ENCODE results near the gene OR10K1.

OR10K1 gene

DNA sequence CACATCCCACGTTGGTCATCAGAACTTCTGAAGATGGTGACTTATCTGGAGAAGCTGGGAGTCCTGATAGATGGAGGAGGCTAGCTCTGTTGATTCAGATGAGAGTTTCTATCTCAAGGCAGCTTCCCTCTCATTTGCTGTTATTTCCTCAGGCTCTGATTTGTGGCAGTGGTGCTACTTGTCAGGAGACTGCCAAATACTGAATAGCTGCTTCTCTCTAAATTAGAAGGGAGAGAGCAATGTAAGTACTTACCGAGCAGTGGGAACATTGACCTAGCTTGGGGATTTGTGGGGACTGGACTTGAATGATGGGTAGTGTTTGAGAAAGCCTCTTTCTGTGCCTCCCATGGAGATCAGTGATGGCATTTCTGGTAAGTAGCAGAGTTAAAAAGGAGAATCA, at the start of gene OR10K1:
OR10K1 (plus strand) TSS at position 301 of the 400 bp plus-strand sequence. CDS start 3,728 bp downstream, outside the sequence.
- CTCF ChIA-PET: no interaction called here
- TF ChIP-seq ARNT (IDR thresholded peaks at IDR 0.05) (no peak), NFRKB (IDR thresholded peaks at IDR 0.05) (no peak), FOXK2 (IDR thresholded peaks at IDR 0.05) (no peak), SP1 (IDR thresholded peaks at IDR 0.05) (no peak), CTBP1 (IDR thresholded peaks at IDR 0.05; ENCODE audit: borderline replicate concordance) (no peak), FOXM1 (IDR thresholded peaks at IDR 0.05; ENCODE audit: borderline replicate concordance) (no peak), BHLHE40 (IDR thresholded peaks at IDR 0.05; ENCODE audit: borderline replicate concordance) (no peak), SUZ12 (IDR thresholded peaks at IDR 0.05) (no peak), ZNF384 (IDR thresholded peaks at IDR 0.05) (no peak), L3MBTL2 (conservative IDR thresholded peaks at IDR 0.05) (no peak), TARDBP (IDR thresholded peaks at IDR 0.05) (no peak), FOXA1 (IDR thresholded peaks at IDR 0.05) (no peak), LEF1 (IDR thresholded peaks at IDR 0.05; ENCODE audit: borderline replicate concordance) (no peak), HDGF (IDR thresholded peaks at IDR 0.05; ENCODE audit: borderline replicate concordance) (no peak), ELF4 (IDR thresholded peaks at IDR 0.05) (no peak)
- TF ChIP-seq, protein P1, sequence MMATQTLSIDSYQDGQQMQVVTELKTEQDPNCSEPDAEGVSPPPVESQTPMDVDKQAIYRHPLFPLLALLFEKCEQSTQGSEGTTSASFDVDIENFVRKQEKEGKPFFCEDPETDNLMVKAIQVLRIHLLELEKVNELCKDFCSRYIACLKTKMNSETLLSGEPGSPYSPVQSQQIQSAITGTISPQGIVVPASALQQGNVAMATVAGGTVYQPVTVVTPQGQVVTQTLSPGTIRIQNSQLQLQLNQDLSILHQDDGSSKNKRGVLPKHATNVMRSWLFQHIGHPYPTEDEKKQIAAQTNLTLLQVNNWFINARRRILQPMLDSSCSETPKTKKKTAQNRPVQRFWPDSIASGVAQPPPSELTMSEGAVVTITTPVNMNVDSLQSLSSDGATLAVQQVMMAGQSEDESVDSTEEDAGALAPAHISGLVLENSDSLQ (IDR thresholded peaks at IDR 0.05): no peak
- POLR2A ChIA-PET: no interaction called here
- DNase-seq (ENCODE audit: extremely low spot score): no peak

GRCh38 chr1:158414651-158415345, 46.8 kb upstream of the OR10K1 start:
- CTCF ChIA-PET: interaction anchor here (0.6 kb wide), 1 partner anchor 24 kb away, joined by 3 read pairs; no protein-coding TSS in a partner anchor
- DNase-seq (ENCODE audit: extremely low spot score): no peak
- no peak for TF ChIP-seq NFRKB (IDR thresholded peaks at IDR 0.05)
- no peak for TF ChIP-seq ARNT (IDR thresholded peaks at IDR 0.05)
- no peak for TF ChIP-seq BHLHE40 (IDR thresholded peaks at IDR 0.05; ENCODE audit: borderline replicate concordance)
- no peak for TF ChIP-seq FOXK2 (IDR thresholded peaks at IDR 0.05)
- no peak for TF ChIP-seq ELF4 (IDR thresholded peaks at IDR 0.05)
- TF ChIP-seq HDGF (IDR thresholded peaks at IDR 0.05; ENCODE audit: borderline replicate concordance): no peak
- no peak for TF ChIP-seq L3MBTL2 (conservative IDR thresholded peaks at IDR 0.05)
- no peak for TF ChIP-seq CTBP1 (IDR thresholded peaks at IDR 0.05; ENCODE audit: borderline replicate concordance)
- POLR2A ChIA-PET: no interaction called here

GRCh38 chr1:158417586-158417985, 44.0 kb upstream of the OR10K1 start:
- no peak for DNase-seq (ENCODE audit: extremely low spot score)
- POLR2A ChIA-PET: no interaction called here
- CTCF ChIA-PET: no interaction called here
- TF ChIP-seq BHLHE40 (IDR thresholded peaks at IDR 0.05; ENCODE audit: borderline replicate concordance): no peak
- TF ChIP-seq, protein P1 (IDR thresholded peaks at IDR 0.05): no peak
- TF ChIP-seq CTBP1 (IDR thresholded peaks at IDR 0.05; ENCODE audit: borderline replicate concordance): no peak
- no peak for TF ChIP-seq LEF1 (IDR thresholded peaks at IDR 0.05; ENCODE audit: borderline replicate concordance)
- TF ChIP-seq NFRKB (IDR thresholded peaks at IDR 0.05): no peak
- no peak for TF ChIP-seq TARDBP (IDR thresholded peaks at IDR 0.05)
- TF ChIP-seq FOXA1 (IDR thresholded peaks at IDR 0.05): no peak
- no peak for TF ChIP-seq ZNF384 (IDR thresholded peaks at IDR 0.05)
- TF ChIP-seq L3MBTL2 (conservative IDR thresholded peaks at IDR 0.05): no peak
- no peak for TF ChIP-seq ARNT (IDR thresholded peaks at IDR 0.05)
- no peak for TF ChIP-seq FOXK2 (IDR thresholded peaks at IDR 0.05)
- no peak for TF ChIP-seq SUZ12 (IDR thresholded peaks at IDR 0.05)
- TF ChIP-seq FOXM1 (IDR thresholded peaks at IDR 0.05; ENCODE audit: borderline replicate concordance): no peak
- no peak for TF ChIP-seq ELF4 (IDR thresholded peaks at IDR 0.05)
- no peak for TF ChIP-seq SP1 (IDR thresholded peaks at IDR 0.05)
- TF ChIP-seq HDGF (IDR thresholded peaks at IDR 0.05; ENCODE audit: borderline replicate concordance): no peak

- ChIA-PET CTCF (no interaction called here), POLR2A (no interaction called here)
- TF ChIP-seq, protein P1 (IDR thresholded peaks at IDR 0.05): no peak
- TF ChIP-seq ARNT (IDR thresholded peaks at IDR 0.05) (no peak), BHLHE40 (IDR thresholded peaks at IDR 0.05; ENCODE audit: borderline replicate concordance) (no peak), NFRKB (IDR thresholded peaks at IDR 0.05) (no peak), FOXM1 (IDR thresholded peaks at IDR 0.05; ENCODE audit: borderline replicate concordance) (no peak)
- DNase-seq (ENCODE audit: extremely low spot score): no peak
Observed at GRCh38 chr1:158422212-158422611, 39.4 kb upstream of the OR10K1 start.

GRCh38 chr1:158425027-158425426, 36.6 kb upstream of the OR10K1 start:
- TF ChIP-seq TARDBP (IDR thresholded peaks at IDR 0.05) (no peak), HDGF (IDR thresholded peaks at IDR 0.05; ENCODE audit: borderline replicate concordance) (no peak), ARNT (IDR thresholded peaks at IDR 0.05) (no peak), ZNF384 (IDR thresholded peaks at IDR 0.05) (no peak), LEF1 (IDR thresholded peaks at IDR 0.05; ENCODE audit: borderline replicate concordance) (no peak), NFRKB (IDR thresholded peaks at IDR 0.05) (no peak), SUZ12 (IDR thresholded peaks at IDR 0.05) (no peak), ELF4 (IDR thresholded peaks at IDR 0.05) (no peak), FOXK2 (IDR thresholded peaks at IDR 0.05) (no peak), SP1 (IDR thresholded peaks at IDR 0.05) (no peak), BHLHE40 (IDR thresholded peaks at IDR 0.05; ENCODE audit: borderline replicate concordance) (no peak), CTBP1 (IDR thresholded peaks at IDR 0.05; ENCODE audit: borderline replicate concordance) (no peak), FOXA1 (IDR thresholded peaks at IDR 0.05) (no peak), L3MBTL2 (conservative IDR thresholded peaks at IDR 0.05) (no peak), FOXM1 (IDR thresholded peaks at IDR 0.05; ENCODE audit: borderline replicate concordance) (no peak)
- TF ChIP-seq, protein P1 (IDR thresholded peaks at IDR 0.05): no peak
- ChIA-PET CTCF (no interaction called here), POLR2A (no interaction called here)
- no peak for DNase-seq (ENCODE audit: extremely low spot score)

Data from HEK293T (cell line).